Esophagus muscularis mucosa (tissue), 3 donors: ENCODE results near the gene C5AR1.

Experiments used
- POLR2A ChIP-seq: fragments of 450-650 bp; IDR thresholded peaks from one replicate; pipeline ENCODE4 v1.6.1; 2017; ENCODE audit warnings: antibody characterized with exemption, moderate library complexity, mild to moderate bottlenecking, low read depth
- POLR2AphosphoS5 ChIP-seq, 2 donors: sonication (generic); formaldehyde crosslinking; IDR thresholded peaks; one replicate each; pipeline ENCODE4 v1.6.1; 2017; ENCODE audit warnings: antibody characterized with exemption in 2 of 2
- TF ChIP-seq, protein P1 (sequence below), 3 experiments: fragments of 200-600 bp in 2 of 3; fragments of 450-650 bp in 1 of 3; sonication (generic) in 2 of 3; IDR thresholded peaks; one replicate each; pipeline ENCODE4 v1.5.1; 2017 to 2019; ENCODE audit warnings: antibody characterized with exemption in 3 of 3, mild to moderate bottlenecking in 2 of 3, moderate library complexity in 1 of 3

DNA sequence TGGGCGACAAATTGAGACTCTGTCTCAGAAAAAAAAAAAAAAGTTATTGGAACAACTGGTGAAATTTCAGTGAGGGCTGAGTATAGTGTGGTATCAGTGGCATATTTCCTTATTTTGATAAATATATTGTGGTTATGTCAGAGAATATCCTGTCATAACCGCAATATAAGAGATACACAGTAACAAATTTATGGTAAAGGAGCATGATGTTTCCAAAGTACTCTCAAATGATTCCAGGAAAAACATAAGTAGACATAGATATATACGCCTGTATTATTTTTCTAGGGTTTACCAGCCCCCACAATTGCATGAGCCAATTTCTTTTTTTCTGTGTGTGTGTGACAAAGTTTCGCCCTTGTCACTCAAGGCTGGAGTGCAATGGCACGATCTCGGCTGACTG, 5.7 kb upstream of the C5AR1 start:
- TF ChIP-seq, protein P1, sequence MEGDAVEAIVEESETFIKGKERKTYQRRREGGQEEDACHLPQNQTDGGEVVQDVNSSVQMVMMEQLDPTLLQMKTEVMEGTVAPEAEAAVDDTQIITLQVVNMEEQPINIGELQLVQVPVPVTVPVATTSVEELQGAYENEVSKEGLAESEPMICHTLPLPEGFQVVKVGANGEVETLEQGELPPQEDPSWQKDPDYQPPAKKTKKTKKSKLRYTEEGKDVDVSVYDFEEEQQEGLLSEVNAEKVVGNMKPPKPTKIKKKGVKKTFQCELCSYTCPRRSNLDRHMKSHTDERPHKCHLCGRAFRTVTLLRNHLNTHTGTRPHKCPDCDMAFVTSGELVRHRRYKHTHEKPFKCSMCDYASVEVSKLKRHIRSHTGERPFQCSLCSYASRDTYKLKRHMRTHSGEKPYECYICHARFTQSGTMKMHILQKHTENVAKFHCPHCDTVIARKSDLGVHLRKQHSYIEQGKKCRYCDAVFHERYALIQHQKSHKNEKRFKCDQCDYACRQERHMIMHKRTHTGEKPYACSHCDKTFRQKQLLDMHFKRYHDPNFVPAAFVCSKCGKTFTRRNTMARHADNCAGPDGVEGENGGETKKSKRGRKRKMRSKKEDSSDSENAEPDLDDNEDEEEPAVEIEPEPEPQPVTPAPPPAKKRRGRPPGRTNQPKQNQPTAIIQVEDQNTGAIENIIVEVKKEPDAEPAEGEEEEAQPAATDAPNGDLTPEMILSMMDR (IDR thresholded peaks at IDR 0.05): no peak
- TF ChIP-seq POLR2A: no peak
- TF ChIP-seq POLR2AphosphoS5 (IDR thresholded peaks at IDR 0.05): no peak
